ENCODE results near the gene RABIF.

Gene RABIF

GRCh38 chr1:202858331-202858730 is 30.6 kb downstream of the RABIF start:
- no peak for DNase-seq
- TF ChIP-seq POLR2A (IDR thresholded peaks at IDR 0.05; ENCODE audit: low read length) (no peak), GATA1 (IDR thresholded peaks at IDR 0.05; ENCODE audit: low read depth, low read length) (no peak)

- TF ChIP-seq POLR2A (IDR thresholded peaks at IDR 0.05; ENCODE audit: low read length) (no peak), GATA1 (IDR thresholded peaks at IDR 0.05; ENCODE audit: low read depth, low read length) (no peak)
- DNase-seq = no peak
Observed at GRCh38 chr1:202857136-202857610, 31.8 kb downstream of the RABIF start.

- TF ChIP-seq GATA1 (IDR thresholded peaks at IDR 0.05; ENCODE audit: low read depth, low read length) (no peak), POLR2A (IDR thresholded peaks at IDR 0.05; ENCODE audit: low read length) (no peak)
- no peak for DNase-seq
Observed at GRCh38 chr1:202856014-202856413, 32.9 kb downstream of the RABIF start.

GRCh38 chr1:202854787-202855186 is 34.2 kb downstream of the RABIF start:
- TF ChIP-seq POLR2A (IDR thresholded peaks at IDR 0.05; ENCODE audit: low read length) (no peak), GATA1 (IDR thresholded peaks at IDR 0.05; ENCODE audit: low read depth, low read length) (no peak)
- no peak for DNase-seq

GRCh38 chr1:202852163-202852904 is 36.6 kb downstream of the RABIF start:
- TF ChIP-seq POLR2A (IDR thresholded peaks at IDR 0.05; ENCODE audit: low read length) = no peak
- no peak for TF ChIP-seq GATA1 (IDR thresholded peaks at IDR 0.05; ENCODE audit: low read depth, low read length)
- DNase-seq = peak; percentile 73 to 76

- no peak for DNase-seq
- TF ChIP-seq POLR2A (IDR thresholded peaks at IDR 0.05; ENCODE audit: low read length) (no peak), GATA1 (IDR thresholded peaks at IDR 0.05; ENCODE audit: low read depth, low read length) (no peak)
Observed at GRCh38 chr1:202850593-202851362, 38.2 kb downstream of the RABIF start.

GRCh38 chr1:202848191-202848542 is 40.8 kb downstream of the RABIF start:
- TF ChIP-seq GATA1 (IDR thresholded peaks at IDR 0.05; ENCODE audit: low read depth, low read length) = no peak
- no peak for TF ChIP-seq POLR2A (IDR thresholded peaks at IDR 0.05; ENCODE audit: low read length)
- DNase-seq = no peak

GRCh38 chr1:202844935-202845334 is 44.0 kb downstream of the RABIF start:
- no peak for TF ChIP-seq GATA1 (IDR thresholded peaks at IDR 0.05; ENCODE audit: low read depth, low read length)
- TF ChIP-seq POLR2A (IDR thresholded peaks at IDR 0.05; ENCODE audit: low read length) = no peak

GRCh38 chr1:202844259-202844658 is 44.7 kb downstream of the RABIF start:
- no peak for DNase-seq
- TF ChIP-seq GATA1 (IDR thresholded peaks at IDR 0.05; ENCODE audit: low read depth, low read length) = no peak
- no peak for TF ChIP-seq POLR2A (IDR thresholded peaks at IDR 0.05; ENCODE audit: low read length)

More at GRCh38 chr1:202844935-202845334, 44.0 kb downstream of the RABIF start:
- no peak for DNase-seq

GRCh38 chr1:202843081-202843480 is 45.9 kb downstream of the RABIF start:
- no peak for DNase-seq
- TF ChIP-seq GATA1 (IDR thresholded peaks at IDR 0.05; ENCODE audit: low read depth, low read length) (no peak), POLR2A (IDR thresholded peaks at IDR 0.05; ENCODE audit: low read length) (no peak)

GRCh38 chr1:202837746-202838262 is 51.1 kb downstream of the RABIF start:
- TF ChIP-seq GATA1 (IDR thresholded peaks at IDR 0.05; ENCODE audit: low read depth, low read length) (no peak), POLR2A (IDR thresholded peaks at IDR 0.05; ENCODE audit: low read length) (no peak)
- no peak for DNase-seq

- no peak for DNase-seq
- TF ChIP-seq GATA1 (IDR thresholded peaks at IDR 0.05; ENCODE audit: low read depth, low read length) (no peak), POLR2A (IDR thresholded peaks at IDR 0.05; ENCODE audit: low read length) (no peak)
Observed at GRCh38 chr1:202836623-202837403, 52.1 kb downstream of the RABIF start.

- TF ChIP-seq POLR2A (IDR thresholded peaks at IDR 0.05; ENCODE audit: low read length) = no peak
- TF ChIP-seq GATA1 (IDR thresholded peaks at IDR 0.05; ENCODE audit: low read depth, low read length) = no peak
- no peak for DNase-seq
Observed at GRCh38 chr1:202835548-202836072, 53.3 kb downstream of the RABIF start.

Measured in erythroblast (primary cell).